UCSD-AML1 (cell line): ENCODE results near the gene CASQ1.

Experiments used
- DNase-seq: peaks from one replicate; lab custom pipeline; 2025; ENCODE audit not compliant: unreplicated experiment; lab: John Stamatoyannopoulos, UW

The CASQ1 gene

GRCh38 chr1:160168016-160168415 is 22.4 kb upstream of the CASQ1 start:
- DNase-seq, result no peak

DNA sequence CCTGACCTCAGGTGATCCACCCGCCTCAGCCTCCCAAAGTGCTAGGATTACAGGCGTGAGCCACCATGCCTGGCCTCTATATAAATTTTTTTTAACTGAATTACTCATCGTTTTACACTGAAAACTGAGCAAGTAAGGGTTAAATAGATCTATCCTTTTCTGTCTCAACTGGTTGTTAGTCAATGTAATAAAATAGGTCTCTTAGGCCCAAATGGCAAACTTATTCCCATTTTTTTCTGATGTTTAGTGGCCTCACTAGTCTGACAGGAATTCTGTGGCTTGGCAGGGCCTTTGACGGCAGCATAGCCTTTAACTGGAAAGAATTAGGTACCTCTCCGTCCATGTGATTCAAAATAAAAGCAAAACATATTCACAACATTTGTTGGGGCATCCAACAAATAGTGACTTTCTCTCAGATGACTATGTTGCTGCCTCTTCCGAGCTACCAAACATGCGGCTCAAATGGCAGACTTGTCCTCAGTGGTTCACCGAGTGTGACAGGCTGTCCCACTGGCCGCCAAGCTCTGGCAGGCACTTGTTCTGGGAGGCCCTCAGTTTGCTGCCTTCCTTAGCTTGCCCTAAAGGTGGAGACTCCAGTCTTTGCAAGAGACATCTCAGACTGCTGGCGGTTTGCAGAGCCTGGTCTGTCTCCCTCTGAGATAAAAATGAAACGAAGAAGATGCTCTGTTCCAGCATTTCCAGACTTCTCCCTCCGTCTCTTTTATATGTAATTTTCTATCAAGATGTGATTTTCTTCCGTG is 21.6 kb upstream of the CASQ1 start:
- no peak for DNase-seq

DNA sequence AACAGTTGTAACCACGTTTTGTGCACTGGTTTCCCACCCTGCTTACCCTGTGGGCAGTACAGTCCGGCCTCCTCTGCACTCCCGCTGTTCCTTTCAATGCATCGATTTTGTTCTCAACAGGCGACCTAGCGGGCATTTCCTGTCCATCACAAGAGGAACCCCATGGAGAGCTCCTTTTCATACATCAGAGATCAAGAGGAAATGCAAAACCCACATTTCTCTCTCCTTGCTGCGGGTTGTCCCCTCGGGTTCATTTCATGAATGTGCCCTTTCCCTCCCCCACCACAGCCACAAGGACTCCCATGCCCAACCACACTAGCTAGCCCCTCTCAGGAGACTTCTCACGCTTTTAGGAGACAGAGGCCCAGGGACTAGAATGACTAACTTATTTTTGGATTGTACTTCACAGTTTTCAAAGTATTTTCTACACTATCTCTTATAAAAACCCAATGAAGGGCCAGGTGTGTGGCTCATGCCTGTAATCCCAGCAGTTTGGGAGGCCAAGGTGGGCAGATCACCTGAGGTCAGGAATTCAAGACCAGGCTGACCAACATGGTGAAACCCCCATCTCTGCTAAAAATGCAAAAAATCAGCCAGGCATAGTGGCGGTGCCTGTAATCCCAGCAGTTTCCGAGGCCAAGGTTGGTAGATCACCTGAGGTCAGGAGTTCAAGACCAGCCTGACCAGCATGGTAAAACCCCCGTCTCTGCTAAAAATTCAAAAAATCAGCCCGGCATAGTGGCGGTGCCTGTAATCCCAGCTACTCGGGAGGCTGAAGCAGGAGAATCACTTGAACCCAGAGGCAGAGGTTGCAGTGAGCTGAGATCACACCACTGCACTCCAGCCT is 20.6 kb upstream of the CASQ1 start:
- peak; percentile 31 for DNase-seq

DNA sequence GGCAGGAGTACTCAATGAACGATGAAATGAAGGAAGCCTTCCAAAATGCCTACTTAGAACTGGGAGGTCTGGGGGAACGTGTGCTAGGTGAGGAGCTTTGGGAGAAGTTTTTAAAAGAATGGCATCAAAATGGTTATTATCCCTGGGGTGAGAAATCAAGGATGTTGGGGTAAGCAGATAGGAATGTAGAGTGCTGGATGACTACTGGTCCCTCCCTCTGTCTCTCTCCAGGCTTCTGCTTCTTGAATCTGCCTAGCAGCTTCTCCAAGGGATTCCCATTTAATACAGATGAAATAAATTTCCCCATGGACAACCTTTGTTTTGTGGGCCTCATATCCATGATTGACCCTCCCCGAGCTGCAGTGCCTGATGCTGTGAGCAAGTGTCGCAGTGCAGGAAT is 19.0 kb upstream of the CASQ1 start:
- no peak for DNase-seq

- no peak for DNase-seq
Observed at GRCh38 chr1:160171980-160172379, 18.4 kb upstream of the CASQ1 start.

DNA sequence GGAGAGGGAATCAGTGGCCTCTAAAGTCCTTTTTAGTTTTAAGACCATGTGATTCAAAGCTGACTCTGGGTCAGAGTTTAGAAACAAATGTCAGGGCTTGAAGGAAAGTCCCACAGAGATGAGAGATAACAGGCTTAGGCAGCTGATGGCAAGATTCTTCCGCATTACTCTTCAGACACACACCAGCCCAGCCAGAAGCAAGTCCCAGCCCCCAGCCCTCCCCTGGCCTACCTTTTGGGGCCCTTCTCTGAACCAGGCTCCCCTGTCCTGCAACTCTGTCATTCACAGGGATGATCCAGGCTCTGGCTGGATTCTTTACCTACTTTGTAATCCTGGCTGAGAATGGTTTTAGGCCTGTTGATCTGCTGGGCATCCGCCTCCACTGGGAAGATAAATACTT is 13.1 kb upstream of the CASQ1 start:
- DNase-seq, result no peak

GRCh38 chr1:160177667-160178066 is 12.7 kb upstream of the CASQ1 start:
- no peak for DNase-seq

DNA sequence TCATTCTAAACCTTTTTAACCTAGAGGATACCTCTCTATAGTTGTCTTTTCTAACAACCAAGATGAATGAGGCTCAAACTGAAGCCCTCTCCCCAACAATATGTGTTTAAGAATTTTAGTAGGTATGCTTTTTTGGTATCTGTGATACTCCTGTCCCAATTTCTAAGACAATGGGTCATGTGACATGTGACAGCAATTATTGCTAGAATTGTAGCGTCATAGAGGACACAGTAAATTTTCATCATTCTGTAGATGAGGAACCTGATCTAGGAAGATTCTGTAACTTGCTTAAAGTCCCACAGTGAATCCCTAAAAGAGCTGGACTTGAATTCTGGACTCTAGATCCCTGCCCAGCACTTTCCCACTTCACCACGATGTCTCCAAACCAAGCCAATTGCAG is 11.6 kb upstream of the CASQ1 start:
- no peak for DNase-seq

DNA sequence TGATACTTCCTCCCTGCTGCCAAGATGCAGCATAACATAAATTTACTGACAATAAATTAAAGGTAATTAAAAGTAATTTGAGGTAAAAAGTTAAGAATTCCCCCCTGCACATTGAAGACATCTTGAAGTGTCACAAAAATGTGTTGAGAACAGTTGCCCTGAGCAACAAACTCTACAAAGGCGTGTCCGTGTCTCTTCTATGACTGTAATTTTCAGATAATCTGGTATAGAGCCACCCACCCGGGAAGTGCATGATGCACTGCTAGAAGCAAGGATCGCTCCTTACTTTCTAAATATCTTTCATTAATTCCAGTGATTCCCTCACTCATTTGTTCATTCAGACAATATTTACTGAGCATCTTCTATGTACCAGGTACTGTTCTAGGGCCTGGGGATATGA is 11.0 kb upstream of the CASQ1 start:
- no peak for DNase-seq

DNA sequence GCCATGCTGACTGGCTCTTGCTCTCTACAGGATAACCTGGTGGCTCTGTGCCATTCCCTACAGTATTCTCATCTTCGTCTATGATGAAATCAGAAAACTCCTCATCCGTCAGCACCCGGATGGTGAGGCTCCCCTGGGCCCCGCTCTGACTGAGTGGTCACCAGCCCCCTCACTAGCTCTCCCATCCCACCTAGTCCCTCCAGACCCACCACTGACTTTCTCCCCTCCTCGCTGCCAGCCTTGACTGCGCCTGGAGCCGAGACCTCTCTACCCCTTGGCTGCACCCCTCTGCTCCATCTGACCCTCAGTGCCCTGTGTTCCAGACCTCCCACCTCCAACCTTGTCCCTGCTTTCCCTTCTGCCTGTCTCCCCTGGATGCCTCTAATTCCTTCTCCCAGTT is 4.1 kb upstream of the CASQ1 start:
- DNase-seq, result no peak

DNA sequence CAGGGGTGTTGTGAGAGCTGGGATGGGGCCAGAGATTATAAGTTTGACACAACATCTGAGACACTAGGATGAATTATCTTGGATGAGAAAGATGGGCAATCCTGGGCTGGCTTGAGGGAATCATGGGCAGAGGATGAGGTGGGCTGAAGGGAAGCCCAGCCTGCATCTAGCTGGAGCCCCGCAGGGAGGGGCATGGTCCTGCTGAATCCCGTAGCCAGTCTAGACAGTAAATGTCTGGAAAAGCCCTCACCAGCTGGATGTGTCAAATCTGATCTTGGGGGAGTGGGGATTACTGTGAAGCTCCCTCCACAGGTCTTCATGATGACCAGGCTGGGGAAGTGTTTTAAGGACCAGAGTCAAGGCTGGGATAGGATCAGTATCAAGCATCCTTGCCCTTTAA is 3.6 kb upstream of the CASQ1 start:
- no peak for DNase-seq

DNA sequence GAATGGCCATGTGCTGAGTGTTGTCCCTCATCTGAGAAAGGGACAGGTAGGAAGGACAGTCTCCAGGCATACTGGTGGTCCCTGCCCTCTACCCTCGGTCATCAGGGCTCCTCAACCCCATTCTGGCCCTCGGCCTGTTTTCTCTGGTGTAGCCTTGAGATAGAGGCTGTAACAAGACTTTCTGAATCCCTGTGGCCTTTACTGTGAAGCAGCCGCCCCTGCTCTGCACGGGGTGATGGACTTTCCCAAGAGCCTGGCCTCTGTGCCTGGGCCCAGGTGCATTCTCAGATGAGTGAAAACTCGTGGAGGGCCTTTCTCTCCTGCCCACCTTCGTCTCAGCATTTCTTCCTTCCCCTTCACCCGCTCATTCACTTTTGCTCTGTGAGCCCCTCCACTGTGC is 3.0 kb upstream of the CASQ1 start:
- DNase-seq, result no peak

- no peak for DNase-seq
Observed at GRCh38 chr1:160188341-160188740, 2.0 kb upstream of the CASQ1 start.

DNA sequence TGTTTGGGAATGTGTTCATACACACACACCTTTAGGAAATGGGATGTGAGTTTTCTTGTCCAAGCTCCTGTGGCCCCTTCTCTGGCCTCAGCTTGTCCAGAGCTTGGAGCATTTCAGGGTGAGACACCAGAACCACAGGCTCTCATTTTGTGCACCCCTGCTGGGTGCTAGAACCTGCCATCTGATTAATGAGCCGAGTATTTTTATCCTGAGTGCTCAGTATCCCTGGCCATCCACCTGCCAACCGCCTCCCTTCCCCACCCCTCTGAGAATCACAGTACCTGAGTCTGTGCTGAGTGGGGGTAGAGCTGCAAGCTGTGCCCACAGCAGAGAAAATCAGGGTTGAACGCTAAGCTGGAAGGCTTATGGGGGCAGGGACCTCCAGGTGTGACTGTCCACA is 1.4 kb downstream of the CASQ1 start:
- no peak for DNase-seq

DNA sequence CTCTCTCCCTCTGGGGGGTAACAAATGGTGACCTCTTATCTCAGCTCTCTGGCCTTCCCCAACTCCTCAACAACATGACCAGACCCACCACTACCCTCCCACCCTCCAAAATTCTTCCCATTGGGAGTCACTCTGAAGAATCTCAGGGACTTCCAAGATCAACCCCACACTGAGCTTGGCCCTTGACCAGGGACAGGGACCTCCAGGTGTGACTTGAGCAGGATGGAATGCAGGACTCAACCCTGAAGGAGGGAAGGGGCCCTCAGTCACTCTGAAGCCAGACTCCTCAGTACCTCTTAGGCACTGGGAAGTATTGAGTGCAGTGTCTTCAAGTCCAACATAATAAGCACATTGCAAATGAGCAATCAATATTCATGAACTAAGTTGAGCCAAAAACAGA is 1.9 kb downstream of the CASQ1 start:
- no peak for DNase-seq

DNA sequence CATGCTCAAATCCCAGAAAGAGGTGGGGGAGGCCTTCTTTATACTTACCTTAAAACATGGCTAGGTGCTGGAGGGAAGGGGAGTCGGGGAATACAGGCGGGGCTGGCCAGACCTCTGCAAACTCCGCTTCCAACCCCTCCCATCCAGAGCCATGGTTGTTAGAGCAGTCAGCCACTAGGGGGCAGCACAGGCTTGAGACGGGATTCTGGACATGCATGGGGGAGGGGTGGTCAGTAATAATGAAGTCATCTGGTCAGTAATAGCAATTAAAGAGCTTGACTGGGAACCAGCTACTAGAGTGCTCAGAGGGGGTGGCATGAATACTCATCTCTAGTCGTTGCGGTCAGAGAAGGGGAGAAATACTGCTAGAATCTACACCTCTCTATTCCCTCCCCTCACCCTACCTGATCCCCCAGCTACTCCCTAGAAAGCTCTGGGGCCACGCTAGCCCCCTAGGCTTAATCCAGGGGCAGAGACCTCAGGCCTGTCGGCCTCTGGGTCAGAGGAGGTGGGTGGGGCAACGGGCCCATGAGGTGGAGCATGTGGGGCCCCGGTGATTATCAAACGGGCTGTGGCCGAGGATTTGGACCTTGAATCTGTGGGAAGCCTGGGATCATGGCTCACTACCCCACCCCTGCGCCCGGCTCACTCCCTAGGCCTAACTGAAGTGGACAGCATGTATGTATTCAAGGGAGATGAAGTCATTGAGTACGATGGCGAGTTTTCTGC is 2.9 kb downstream of the CASQ1 start:
- DNase-seq, result peak; percentile 73

GRCh38 chr1:160193832-160194736 is 3.7 kb downstream of the CASQ1 start:
- DNase-seq, result no peak

DNA sequence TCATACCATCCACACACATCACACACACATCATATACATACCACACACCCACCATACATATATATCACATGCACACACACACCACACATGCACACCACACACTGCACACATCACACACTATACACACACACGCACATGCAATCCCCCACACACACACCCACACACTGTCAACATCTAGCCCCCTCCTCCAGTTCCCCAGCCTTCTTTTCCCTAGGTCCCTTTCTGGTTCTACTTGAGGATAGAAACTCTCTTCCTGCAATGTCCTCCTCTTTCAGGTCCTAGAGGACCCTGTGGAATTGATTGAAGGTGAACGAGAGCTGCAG is 4.3 kb downstream of the CASQ1 start:
- DNase-seq, result no peak

DNA sequence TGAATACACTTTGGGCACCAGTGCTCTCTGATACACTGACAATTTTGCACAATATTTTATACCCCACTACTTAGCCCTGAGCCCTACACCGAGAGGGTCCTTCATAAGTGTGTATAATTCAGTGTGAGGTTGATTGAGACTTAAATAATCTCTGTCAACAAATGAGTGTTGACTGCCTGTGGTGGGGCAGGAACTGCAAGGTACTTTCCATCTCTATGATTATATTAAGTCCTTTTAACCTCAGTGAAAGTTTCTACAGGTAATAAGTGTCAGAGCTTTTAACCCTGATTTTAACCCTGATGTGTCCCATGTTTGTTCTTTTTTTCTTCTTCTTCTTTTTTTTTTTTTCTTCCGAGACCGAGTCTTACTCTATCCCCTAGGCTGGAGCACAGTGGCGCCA is 5.8 kb downstream of the CASQ1 start:
- DNase-seq, result no peak

GRCh38 chr1:160197231-160197630 is 6.9 kb downstream of the CASQ1 start:
- no peak for DNase-seq

GRCh38 chr1:160200786-160201185 is 10.4 kb downstream of the CASQ1 start:
- no peak for DNase-seq
